ENCODE data around the gene GRIK4. TPM values are rescaled to one million over a fixed set of nuclear protein-coding genes. Genes with fewer than 3 reads are reported as not detected.
A peak's percentile ranks its signal among the peaks of the same experiment; 100 is the strongest.

Gene GRIK4, protein sequence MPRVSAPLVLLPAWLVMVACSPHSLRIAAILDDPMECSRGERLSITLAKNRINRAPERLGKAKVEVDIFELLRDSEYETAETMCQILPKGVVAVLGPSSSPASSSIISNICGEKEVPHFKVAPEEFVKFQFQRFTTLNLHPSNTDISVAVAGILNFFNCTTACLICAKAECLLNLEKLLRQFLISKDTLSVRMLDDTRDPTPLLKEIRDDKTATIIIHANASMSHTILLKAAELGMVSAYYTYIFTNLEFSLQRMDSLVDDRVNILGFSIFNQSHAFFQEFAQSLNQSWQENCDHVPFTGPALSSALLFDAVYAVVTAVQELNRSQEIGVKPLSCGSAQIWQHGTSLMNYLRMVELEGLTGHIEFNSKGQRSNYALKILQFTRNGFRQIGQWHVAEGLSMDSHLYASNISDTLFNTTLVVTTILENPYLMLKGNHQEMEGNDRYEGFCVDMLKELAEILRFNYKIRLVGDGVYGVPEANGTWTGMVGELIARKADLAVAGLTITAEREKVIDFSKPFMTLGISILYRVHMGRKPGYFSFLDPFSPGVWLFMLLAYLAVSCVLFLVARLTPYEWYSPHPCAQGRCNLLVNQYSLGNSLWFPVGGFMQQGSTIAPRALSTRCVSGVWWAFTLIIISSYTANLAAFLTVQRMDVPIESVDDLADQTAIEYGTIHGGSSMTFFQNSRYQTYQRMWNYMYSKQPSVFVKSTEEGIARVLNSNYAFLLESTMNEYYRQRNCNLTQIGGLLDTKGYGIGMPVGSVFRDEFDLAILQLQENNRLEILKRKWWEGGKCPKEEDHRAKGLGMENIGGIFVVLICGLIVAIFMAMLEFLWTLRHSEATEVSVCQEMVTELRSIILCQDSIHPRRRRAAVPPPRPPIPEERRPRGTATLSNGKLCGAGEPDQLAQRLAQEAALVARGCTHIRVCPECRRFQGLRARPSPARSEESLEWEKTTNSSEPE
- total RNA-seq: not detected

DNA sequence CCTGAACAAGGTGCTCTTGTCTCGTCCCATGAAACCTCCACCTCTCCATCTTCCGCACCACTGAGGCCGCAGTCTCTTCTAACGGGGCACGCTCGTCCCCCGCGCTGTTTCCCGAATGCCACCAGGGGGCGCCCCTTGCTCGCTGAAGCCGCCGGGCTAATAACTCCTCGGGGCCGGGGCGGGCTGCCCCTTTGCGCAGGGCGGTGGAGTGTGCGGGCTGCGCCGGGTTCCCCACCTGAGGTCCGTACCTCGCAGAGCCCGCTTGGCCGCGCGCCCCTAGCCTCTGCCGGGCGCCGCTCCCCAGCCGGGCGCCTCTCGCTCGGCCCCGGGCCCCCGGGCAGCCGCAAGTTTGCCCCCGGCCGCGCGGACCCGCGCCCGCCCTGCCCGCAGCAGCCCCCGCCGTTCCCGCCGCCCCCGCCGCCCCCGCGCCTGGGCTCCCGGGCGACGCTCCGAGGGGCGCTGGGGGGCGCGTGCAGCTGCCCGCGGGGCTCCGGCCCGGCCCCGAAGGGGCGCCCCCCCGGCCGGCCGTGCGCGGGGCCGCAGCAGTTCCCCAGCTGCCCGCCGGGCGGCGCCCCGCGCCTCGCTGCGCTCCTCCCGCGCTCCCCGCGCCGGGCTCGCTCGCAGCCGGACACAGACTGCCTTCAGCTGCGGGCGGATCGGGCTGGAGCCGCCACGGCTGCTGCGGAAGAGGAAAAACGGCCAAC is at the start of gene GRIK4:
GRIK4 (plus strand) TSS at position 633 of the 704 bp plus-strand sequence. CDS start 148,571 bp downstream, outside the sequence.
- H3K4me3 Mint-ChIP-seq: no peak within 1 kb of the TSS
- H3K27me3 Mint-ChIP-seq: peaks cover 69% of the 10 kb centered on the region

DNA sequence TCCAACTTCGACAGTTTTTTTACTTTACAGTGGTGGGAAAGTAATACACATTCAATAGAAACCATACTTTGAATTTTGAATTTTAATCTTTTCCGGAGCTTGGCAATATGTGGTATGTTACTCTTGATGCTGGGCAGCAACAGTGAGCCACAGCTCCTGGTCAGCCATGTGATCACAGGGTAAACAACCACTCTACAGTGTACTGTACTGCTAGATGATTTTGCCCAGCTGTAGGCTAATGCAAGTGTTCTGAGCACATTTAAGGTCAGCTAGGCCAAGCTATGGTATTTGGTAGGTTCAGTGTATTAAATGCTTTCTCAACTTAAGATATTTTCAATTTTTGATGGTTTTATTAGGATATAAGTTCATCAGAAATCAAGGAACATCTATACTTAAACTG is 48.7 kb upstream of the GRIK4 start:
- peaks cover 72% of the 10 kb centered on the region for H3K36me3 Mint-ChIP-seq (ENCODE audit: low read depth)

More for the DNA sequence above, at the start of gene GRIK4:
- Mint-ChIP-seq H3K27ac (no peak within 1 kb of the TSS), H3K4me1 (peaks cover 5% of the 10 kb centered on the region), H3K9me3 (no peaks in the 10 kb centered on the region), H3K36me3 (ENCODE audit: low read depth) (no peaks in the 10 kb centered on the region)
- peak; percentile 88 for ATAC-seq (replicated peaks)

DNA sequence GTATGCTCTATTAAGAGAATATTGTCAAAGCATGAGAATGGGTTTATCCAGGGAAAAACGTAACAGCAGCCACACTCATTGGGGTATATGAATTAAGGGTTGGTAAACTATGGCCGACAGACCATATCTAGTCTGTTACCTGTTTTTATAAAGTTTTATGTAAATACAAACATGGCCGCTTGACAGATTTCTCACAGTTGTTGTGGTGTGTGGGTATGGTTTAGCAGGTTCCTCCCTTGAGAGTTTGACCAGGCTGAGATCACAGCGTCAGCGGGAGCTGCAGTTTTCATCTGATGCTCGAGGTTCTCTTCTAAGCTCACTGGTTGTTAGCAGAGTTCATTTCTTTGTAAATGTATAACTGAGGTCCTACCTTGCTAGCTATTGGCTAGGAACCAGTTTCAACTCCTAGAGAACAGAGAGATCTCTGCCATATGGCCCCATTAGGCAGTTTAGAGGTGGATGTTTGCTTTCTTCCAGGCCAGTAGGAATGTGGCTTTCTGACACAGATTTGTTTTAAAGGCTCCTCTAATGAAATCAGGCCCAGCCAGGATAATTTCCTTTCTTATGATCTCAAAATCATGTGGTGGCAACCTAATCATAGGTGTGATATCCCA is 45.5 kb upstream of the GRIK4 start:
- H3K36me3 Mint-ChIP-seq (ENCODE audit: low read depth): peaks cover 66% of the 10 kb centered on the region
- no peak overlapping the region for H3K27ac Mint-ChIP-seq
- no peak overlapping the region for H3K4me3 Mint-ChIP-seq
- no peak for ATAC-seq (replicated peaks)
- H3K27me3 Mint-ChIP-seq: no peaks in the 10 kb centered on the region
- H3K4me1 Mint-ChIP-seq: no peaks in the 10 kb centered on the region
- H3K9me3 Mint-ChIP-seq: no peaks in the 10 kb centered on the region

More for the DNA sequence above, 48.7 kb upstream of the GRIK4 start:
- Mint-ChIP-seq H3K4me1 (no peaks in the 10 kb centered on the region), H3K27ac (no peak overlapping the region), H3K4me3 (no peak overlapping the region), H3K9me3 (no peaks in the 10 kb centered on the region), H3K27me3 (no peaks in the 10 kb centered on the region)
- ATAC-seq (replicated peaks): no peak

DNA sequence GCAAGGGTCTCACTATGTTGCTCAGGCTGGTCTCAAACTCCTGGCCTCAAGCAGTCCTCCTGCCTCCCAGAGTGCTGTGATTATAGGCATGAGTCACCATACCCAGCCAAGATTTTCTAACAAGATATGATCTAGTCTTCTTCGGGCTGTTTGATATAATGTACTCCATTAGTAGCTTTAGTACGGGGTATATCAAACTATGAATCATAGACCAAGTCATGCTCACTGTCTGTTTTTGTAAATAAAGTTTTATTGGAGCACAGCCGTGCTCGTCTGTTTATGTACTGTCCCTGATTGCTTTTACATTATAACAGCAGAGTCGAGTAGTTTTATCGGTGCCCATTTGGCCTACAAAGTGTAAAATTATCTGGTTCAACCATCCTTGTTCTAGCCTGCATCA is 43.9 kb upstream of the GRIK4 start:
- no peaks in the 10 kb centered on the region for H3K4me1 Mint-ChIP-seq
- no peaks in the 10 kb centered on the region for H3K27me3 Mint-ChIP-seq

DNA sequence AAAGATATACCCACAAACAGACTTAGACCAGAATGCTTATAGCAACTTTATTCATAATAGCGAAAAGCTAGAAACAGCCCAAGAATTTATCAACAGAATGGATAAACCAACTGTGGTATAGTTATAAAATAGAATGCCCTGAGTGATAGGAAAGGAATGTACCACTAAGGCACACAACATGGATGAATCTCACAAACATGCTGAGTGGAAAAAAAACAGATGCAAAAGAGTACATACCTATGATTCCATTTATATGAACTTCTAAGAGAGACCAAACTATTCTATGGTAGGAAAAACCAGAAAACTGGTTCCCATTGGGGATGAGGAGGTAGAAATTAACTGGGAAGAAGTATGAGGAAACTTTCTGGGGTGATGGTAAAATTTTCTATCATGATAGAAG is 40.4 kb upstream of the GRIK4 start:
- Mint-ChIP-seq H3K27me3 (no peaks in the 10 kb centered on the region), H3K4me1 (no peaks in the 10 kb centered on the region), H3K36me3 (ENCODE audit: low read depth) (peaks cover 58% of the 10 kb centered on the region), H3K4me3 (no peak overlapping the region), H3K27ac (no peak overlapping the region), H3K9me3 (no peaks in the 10 kb centered on the region)
- ATAC-seq (replicated peaks): no peak

More for the DNA sequence above, 43.9 kb upstream of the GRIK4 start:
- no peak overlapping the region for H3K4me3 Mint-ChIP-seq
- H3K36me3 Mint-ChIP-seq (ENCODE audit: low read depth): peaks cover 56% of the 10 kb centered on the region
- no peak for ATAC-seq (replicated peaks)
- H3K9me3 Mint-ChIP-seq: no peaks in the 10 kb centered on the region
- H3K27ac Mint-ChIP-seq: no peak overlapping the region

DNA sequence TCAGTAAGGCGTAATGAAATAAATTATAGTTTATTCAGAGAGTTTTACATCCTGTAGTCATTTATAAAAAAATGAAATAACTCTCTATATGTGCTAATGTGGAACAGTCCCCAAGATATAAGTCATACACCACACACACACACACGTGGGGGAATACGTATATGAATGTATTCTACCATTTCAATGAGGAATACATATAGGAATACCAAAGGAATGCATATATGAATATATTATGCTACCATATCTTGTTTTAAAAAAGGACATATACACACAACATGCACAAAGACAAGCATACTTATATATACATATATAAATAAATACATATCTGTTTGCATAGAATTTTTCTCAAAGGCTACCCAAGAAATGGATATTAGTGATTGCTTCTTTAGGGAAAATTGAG is 39.6 kb upstream of the GRIK4 start:
- H3K36me3 Mint-ChIP-seq (ENCODE audit: low read depth): peaks cover 58% of the 10 kb centered on the region
- H3K27ac Mint-ChIP-seq: no peak overlapping the region
- H3K4me1 Mint-ChIP-seq: no peaks in the 10 kb centered on the region

DNA sequence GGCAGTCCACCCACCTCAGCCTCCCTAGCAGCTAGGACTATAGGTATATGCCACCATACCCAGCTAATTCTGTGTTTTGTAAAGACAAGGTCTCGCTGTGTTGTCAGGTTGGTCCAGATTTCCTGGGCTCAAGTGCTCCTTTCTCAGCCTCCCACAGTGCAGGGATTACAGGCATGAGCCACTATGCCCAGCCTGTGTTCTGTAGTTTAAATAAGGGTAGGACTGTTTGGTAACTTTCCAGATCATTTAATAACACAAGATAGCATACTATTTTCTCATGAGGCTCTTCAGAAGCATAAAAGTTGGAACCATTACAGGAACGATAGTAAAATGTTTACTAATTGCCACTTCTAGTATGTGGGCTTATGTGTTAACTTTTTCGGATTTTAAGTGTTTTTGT is 38.0 kb upstream of the GRIK4 start:
- H3K36me3 Mint-ChIP-seq (ENCODE audit: low read depth): peaks cover 57% of the 10 kb centered on the region
- H3K4me3 Mint-ChIP-seq: no peak overlapping the region
- H3K9me3 Mint-ChIP-seq: no peaks in the 10 kb centered on the region
- ATAC-seq (replicated peaks): no peak
- no peaks in the 10 kb centered on the region for H3K27me3 Mint-ChIP-seq
- no peaks in the 10 kb centered on the region for H3K4me1 Mint-ChIP-seq
- no peak overlapping the region for H3K27ac Mint-ChIP-seq

More for the DNA sequence above, 39.6 kb upstream of the GRIK4 start:
- H3K9me3 Mint-ChIP-seq: no peaks in the 10 kb centered on the region
- no peaks in the 10 kb centered on the region for H3K27me3 Mint-ChIP-seq
- ATAC-seq (replicated peaks): no peak
- no peak overlapping the region for H3K4me3 Mint-ChIP-seq

DNA sequence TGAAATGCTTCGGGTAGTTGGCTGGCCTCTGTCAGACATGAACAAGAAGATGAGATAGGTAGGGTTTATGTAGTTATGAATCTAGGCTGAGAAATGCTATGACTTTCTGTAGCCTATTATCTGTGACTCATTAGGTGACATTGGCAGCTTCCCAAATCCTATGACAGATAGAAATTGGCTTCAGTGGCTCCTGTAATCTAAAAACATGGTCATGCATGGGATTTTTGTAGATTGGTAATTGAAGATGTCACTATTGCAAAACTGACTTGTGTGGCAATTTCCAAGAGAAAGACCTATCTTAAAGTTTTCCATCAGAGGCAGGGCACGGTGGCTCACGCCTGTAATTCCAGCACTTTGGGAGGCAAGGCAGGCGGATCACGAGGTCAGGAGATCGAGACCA is 29.4 kb upstream of the GRIK4 start:
- no peaks in the 10 kb centered on the region for H3K9me3 Mint-ChIP-seq
- H3K27ac Mint-ChIP-seq: no peak overlapping the region

DNA sequence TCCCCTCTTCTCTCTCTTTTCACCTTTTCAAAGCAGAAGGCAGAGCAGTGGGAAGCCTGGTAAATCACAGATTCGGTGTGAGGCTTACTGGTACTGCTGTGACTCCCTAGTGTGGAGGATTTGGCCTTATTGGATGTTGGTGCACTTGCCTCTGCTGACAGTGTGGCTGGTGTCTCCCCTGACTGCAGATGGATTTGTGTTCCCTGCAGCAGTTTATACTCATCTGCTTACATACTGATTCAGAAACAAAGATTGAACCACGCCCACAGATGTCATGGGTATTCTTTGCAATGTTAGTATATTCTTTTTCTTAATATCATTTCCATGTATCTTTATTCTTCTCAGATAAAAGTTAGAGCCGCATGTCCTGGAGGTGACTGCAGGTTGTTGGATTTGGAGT is 26.8 kb upstream of the GRIK4 start:
- no peaks in the 10 kb centered on the region for H3K9me3 Mint-ChIP-seq
- peaks cover 46% of the 10 kb centered on the region for H3K36me3 Mint-ChIP-seq (ENCODE audit: low read depth)
- no peak for ATAC-seq (replicated peaks)
- no peaks in the 10 kb centered on the region for H3K4me1 Mint-ChIP-seq
- H3K4me3 Mint-ChIP-seq: no peak overlapping the region
- H3K27ac Mint-ChIP-seq: no peak overlapping the region
- H3K27me3 Mint-ChIP-seq: no peaks in the 10 kb centered on the region

More for the DNA sequence above, 29.4 kb upstream of the GRIK4 start:
- no peak for ATAC-seq (replicated peaks)
- no peaks in the 10 kb centered on the region for H3K27me3 Mint-ChIP-seq
- no peaks in the 10 kb centered on the region for H3K4me1 Mint-ChIP-seq
- H3K36me3 Mint-ChIP-seq (ENCODE audit: low read depth): peaks cover 65% of the 10 kb centered on the region
- H3K4me3 Mint-ChIP-seq: no peak overlapping the region

DNA sequence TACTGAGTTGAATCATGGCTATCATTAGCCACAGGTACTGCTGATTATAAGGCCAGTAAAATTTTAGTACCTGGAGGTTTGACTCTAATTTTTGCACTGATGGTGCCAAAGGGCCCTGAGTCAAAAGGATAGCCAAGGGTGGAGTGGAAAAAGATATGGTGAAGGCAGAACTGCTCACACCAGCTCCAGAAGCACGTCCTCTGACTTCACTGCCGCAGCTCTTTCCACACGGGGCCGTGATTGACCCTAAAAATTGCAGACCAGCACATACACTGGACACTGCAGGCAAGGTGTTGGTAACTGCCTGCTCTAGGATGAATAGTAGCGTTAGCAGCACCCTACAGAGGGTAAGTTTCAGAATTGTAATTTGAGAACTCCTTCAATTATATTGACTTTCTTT is 25.4 kb upstream of the GRIK4 start:
- H3K9me3 Mint-ChIP-seq: no peaks in the 10 kb centered on the region
- H3K4me1 Mint-ChIP-seq: no peaks in the 10 kb centered on the region
- ATAC-seq (replicated peaks): no peak
- H3K4me3 Mint-ChIP-seq: no peak overlapping the region
- H3K27me3 Mint-ChIP-seq: no peaks in the 10 kb centered on the region
- peaks cover 32% of the 10 kb centered on the region for H3K36me3 Mint-ChIP-seq (ENCODE audit: low read depth)
- H3K27ac Mint-ChIP-seq: no peak overlapping the region

DNA sequence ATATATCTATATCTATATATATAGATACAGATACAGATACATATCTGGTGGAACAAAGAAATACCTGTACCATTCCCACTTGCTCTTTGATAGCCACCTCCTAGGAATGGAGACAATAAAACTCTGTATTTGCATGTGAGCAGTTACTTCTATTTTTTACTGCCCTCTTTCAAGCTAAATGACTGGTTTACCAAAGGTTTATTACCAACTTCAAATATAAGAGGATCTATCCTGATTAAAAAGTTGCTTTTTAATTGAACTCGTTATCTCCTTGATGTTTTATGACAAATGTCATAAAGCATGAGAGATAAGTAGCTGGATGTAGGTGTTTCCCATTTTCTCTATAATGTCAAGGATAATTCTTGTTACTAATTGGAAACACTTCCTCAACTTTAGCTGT is 21.7 kb upstream of the GRIK4 start:
- Mint-ChIP-seq H3K9me3 (no peaks in the 10 kb centered on the region), H3K27me3 (no peaks in the 10 kb centered on the region), H3K36me3 (ENCODE audit: low read depth) (peaks cover 8% of the 10 kb centered on the region), H3K4me3 (no peak overlapping the region), H3K4me1 (no peaks in the 10 kb centered on the region), H3K27ac (no peak overlapping the region)
- no peak for ATAC-seq (replicated peaks)

DNA sequence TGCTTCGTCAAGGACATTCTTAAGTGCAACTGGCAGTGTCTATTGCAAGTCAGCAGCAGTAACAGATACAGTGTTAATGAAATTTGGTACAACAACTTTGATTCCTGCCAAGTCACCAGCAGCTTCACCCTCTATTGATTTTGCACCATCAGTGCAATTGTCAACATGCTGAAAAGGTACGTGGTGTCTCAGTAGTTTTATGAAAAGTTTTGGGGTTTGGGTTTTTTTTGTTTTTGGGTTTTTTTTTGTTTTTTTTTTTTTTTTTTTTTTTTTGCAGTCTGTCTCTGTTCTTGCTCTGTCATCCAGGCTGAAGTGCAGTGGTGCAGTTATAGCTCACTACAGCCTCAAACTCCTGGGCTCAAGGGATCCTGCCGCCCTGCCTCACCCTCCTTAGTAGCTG is 19.1 kb upstream of the GRIK4 start:
- Mint-ChIP-seq H3K4me1 (no peaks in the 10 kb centered on the region), H3K27ac (no peak overlapping the region)

DNA sequence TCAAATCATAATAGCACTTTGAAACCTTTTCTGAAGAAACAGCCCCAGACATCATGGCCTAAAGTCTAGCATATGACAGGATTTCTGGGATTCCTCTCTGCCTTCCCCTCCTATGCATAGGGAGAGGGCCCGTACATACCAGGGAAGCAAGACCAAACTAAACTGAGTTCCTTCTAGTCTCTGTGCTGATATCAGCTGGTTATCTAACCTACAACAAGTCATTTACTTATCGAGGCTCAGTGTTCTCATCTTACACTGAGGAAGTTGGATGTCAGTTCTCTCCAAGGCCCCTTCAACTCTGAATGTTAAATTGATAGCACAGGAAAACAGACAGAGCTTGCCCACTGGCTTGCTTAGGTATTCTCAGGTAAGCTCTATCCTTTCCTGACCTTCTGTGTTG is 17.0 kb upstream of the GRIK4 start:
- no peak for ATAC-seq (replicated peaks)
- no peaks in the 10 kb centered on the region for H3K9me3 Mint-ChIP-seq
- no peaks in the 10 kb centered on the region for H3K4me1 Mint-ChIP-seq
- H3K27ac Mint-ChIP-seq: no peak overlapping the region
- H3K36me3 Mint-ChIP-seq (ENCODE audit: low read depth): no peaks in the 10 kb centered on the region
- peaks cover 7% of the 10 kb centered on the region for H3K27me3 Mint-ChIP-seq
- no peak overlapping the region for H3K4me3 Mint-ChIP-seq

More for the DNA sequence above, 19.1 kb upstream of the GRIK4 start:
- Mint-ChIP-seq H3K36me3 (ENCODE audit: low read depth) (no peaks in the 10 kb centered on the region), H3K4me3 (no peak overlapping the region), H3K9me3 (no peaks in the 10 kb centered on the region), H3K27me3 (no peaks in the 10 kb centered on the region)
- no peak for ATAC-seq (replicated peaks)

DNA sequence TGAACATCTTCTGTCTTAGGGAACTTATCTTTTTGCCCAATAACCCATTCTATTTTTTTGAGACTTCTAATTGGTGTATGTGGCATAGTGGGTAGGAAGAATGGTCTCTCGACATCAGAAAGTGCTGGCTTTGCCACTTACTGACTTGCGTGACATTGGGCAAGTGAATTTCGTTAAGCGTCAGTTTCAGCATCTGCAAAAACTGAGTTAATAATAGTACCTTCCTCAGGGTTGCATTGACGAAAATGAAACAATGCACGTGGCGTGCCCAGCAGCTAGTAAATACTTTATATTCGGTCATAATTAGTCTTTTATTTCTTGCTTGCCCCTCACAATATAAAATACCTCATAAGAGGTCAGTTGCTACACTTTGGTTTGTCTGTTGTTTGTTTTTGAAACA is 12.5 kb upstream of the GRIK4 start:
- no peak for ATAC-seq (replicated peaks)
- H3K27ac Mint-ChIP-seq: no peak overlapping the region
- H3K36me3 Mint-ChIP-seq (ENCODE audit: low read depth): no peaks in the 10 kb centered on the region
- peaks cover 31% of the 10 kb centered on the region for H3K27me3 Mint-ChIP-seq
- no peaks in the 10 kb centered on the region for H3K4me1 Mint-ChIP-seq
- no peak overlapping the region for H3K4me3 Mint-ChIP-seq
- H3K9me3 Mint-ChIP-seq: no peaks in the 10 kb centered on the region

All from activated T-helper 17 cell treated with anti-CD3 and anti-CD28 coated beads, Interleukin-2, amount 50 U/mL, for 72 hours (primary cell).